Stimulated activated CD8-positive, alpha-beta memory T cell treated with anti-CD3 and anti-CD28 coated beads, Interleukin-4, amount 100 ng/mL, for 48 hours (primary cell): ENCODE results near the gene UCHL3.

Source experiments
- DNase-seq: peaks from one replicate; pipeline ENCODE4 v3.0.0-alpha.2; 2020

The UCHL3 gene

DNA sequence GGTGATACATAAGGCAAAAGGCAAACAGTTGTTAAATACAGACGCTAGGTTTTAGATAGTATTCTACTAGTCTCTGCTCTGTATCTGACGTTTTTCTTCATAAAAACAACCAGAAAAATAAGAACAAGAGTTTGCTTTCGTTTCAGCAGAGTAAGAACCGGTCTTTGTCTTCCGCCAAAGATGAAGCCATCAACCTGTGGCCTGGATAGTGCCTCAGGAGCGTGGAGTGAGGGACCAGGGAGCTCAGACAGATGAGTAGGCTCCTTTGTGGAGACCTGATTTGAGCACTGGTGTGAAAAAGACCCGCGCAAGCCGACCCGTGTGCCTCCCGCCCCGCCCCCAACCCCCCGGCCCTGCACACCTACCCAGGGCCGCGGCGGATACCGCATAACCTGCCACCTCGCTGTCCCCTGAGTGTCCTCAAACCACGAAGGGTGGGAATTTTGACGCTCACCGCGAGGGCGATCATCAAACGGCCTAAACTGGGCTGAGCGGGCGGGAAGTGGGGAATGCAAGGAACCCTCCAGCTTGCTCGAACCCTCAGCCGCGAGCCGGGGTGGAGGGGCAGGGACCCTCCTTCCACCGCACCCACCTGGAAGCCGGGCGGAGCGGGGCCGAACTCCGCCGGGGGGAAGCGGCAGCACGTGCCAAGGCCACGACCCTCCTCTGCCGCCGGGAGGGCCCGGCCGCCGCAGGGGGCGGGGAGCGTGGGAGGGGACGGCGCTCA lies 85.7 kb downstream of the UCHL3 start:
- DNase-seq: no peak

DNA sequence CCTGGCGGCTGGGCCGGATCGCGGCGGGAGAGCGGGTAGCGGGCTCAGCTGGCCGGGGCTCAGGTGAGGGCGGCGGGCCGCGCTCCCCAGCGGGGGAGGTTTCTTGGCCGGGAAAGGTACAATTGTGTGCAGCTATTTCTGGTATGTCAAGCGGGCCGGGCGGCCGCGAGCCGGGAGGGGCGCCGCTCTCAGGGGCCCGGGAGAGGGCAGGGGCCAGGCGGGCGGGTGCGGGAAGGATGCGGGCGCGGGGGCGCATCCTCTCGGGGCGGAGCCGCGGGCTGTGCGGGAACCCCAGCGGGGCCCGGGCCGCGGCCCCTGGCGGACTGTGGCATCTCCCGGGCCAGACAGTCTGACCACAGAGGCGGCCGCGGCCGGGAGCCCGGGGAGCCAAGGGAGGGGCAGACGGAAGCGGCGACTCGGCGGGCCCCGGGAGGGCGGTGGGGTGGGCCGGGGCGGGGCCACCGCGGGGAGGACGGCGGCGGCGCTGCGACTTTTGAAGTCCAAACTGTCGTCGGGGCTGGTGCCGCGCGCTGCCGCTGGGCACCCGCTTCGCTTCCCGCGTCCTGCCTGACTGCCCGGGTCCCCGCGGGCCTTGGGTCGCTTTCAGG lies 86.3 kb downstream of the UCHL3 start, which contains the start of gene LMO7:
Gene LMO7, plus strand, starts transcription at position 503 of the 608 bp plus-strand sequence. CDS start 328 bp downstream, outside the sequence.
- DNase-seq: peak; percentile 48

DNA sequence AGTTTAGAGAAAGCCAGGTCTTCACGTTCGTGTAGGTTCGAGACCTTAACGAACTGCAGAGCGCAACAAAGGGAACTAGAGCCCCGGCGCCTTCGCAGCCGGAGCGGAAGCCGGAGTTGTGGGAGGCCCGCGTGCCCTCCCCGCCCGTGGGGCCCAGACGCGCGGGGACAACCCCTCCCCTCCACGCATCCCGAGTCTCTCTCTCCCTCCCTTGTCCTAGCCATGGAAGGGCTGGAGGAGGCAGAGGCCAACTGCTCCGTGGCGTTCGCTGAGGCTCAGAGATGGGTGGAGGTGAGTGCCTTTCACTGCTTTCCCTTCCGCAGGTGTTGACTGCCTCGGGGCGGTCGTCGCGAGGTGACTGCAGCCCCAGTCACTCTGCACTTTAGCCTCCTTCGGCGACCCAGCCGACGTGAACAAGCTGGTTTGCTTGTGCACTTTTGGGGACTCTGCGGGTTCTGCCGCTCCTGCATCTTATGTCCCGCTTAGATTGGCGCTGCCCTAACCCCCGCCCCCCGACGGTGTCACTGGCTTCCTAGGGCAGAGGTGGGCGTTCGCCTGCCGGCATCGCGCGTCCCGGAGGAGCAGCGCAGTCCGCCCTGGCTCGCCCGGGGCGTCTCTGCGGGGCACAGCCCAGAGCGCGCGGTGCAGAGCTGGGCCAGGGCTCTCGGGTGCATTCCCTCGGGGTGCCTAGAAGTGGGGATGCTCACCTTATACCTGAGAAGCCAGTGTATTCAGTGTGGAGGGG lies 87.0 kb downstream of the UCHL3 start:
- peak; percentile 58 for DNase-seq

DNA sequence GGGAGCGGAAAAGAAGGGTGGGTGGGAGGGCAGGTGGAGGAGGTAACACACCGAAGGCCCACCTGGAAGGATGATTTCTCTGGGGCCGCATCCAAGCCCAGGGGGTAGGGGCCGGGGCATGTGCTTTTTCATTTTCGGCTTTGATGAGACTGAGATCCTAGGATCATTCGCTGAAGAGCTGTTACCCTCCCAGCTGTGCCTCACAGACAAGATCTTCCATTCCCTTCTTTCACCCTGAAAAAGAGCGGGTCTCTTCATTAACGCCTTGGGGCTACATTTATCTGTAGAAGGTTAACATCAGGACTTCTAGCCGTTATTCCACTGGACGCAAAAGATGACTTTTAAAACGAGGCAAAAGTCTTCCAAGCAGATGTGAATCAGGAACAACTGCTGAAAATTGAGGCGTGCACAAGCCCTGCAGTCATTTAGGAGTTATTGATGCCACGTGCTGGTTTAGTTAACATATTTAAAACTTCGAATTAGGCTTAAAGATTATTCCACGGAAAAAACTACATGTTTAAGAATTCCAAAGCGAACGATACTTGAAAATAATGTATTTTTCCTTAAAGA lies 87.7 kb downstream of the UCHL3 start:
- no peak for DNase-seq

DNA sequence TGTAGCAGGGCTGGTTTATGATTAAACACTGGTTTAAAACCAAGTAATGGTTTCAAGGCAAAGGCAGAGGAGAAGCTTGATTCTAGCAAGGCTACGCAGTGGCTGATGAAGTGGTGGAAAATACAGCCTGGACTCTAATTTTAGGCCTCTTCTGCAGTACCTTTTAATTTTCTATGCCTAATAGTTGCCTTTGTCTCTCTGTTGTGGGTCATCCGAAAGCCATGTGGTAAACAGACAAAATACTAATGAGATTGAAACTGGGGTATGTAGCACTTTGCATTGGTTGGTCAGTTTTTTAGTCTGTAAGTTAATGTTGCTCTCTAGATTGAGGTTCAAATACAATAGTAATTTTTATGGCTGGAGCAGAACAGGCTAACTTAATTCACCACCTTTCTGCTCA lies 89.9 kb downstream of the UCHL3 start:
- no peak for DNase-seq

DNA sequence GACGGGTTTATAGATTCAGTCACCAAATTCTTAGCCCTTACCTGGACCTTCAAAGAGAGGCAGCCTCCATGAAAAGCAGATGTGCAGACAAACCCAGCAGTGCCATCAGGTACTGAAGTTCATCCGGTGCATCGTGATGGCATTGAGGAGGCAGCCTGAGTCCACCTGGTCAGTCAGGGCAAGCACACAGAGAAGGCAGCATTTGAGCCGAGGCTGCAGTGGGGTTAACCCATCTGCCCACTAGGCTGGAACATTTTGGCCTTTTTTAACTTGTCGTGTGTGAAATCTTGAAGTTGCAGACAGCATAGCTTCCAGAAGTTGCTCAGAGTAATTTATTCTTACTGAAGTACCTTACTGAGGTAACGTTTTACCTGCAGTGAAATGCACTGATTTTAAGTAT lies 91.4 kb downstream of the UCHL3 start:
- no peak for DNase-seq

DNA sequence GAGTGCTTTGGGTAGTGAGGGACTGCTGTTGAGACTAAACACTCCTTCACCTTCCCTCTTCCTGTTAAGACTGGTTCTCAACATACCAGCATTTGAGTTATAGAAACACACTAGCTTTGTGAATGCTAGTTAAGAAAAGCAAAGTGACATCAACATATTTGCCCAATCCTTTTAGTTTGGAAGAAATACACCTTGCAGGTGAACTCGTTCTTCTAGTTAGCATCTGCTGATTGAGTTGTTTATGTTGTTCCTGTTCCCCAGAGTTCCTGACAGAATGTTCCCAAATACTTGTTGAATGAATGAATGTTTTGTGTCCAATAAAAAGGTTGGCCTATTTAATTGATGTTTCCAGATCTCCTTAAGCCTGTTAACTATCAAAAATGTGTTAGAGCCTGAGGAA lies 93.6 kb downstream of the UCHL3 start:
- no peak for DNase-seq

DNA sequence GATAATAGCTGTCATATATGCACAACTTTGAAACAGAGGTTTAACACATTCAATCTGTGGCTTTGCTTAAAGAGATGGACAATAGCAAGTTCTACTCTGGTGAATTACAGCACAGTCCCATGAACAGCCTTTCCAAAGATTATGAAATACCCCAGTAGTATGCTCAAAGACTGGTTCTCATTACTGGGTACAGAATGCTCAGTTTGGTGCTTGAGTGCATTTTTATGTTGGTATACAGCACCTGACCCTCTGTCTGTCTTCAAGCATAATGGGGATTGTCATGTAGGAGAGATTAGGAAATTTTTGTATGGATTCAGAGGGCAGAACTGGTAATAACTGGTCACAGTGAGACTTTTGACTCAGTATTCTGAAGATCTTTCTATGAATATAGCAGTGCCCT lies 94.1 kb downstream of the UCHL3 start:
- DNase-seq: no peak

DNA sequence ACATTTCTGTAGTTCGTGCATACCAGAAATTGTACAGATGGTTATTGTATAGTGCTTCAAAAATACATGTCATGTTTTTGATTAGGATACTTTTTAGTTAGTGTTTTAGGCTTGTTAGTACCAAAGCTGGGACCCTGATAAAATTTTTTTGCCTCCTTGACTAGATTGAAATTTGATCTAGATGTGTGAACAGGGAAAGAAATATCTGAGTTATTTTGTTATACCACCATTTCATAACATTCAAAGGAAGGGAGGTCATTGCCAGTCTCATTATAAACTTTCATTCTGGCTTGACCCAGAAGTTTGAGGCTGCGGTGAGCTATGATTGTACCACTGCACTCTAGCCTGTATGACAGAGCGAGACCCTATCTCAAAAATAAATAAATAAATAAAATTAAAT lies 95.5 kb downstream of the UCHL3 start:
- DNase-seq: no peak

DNA sequence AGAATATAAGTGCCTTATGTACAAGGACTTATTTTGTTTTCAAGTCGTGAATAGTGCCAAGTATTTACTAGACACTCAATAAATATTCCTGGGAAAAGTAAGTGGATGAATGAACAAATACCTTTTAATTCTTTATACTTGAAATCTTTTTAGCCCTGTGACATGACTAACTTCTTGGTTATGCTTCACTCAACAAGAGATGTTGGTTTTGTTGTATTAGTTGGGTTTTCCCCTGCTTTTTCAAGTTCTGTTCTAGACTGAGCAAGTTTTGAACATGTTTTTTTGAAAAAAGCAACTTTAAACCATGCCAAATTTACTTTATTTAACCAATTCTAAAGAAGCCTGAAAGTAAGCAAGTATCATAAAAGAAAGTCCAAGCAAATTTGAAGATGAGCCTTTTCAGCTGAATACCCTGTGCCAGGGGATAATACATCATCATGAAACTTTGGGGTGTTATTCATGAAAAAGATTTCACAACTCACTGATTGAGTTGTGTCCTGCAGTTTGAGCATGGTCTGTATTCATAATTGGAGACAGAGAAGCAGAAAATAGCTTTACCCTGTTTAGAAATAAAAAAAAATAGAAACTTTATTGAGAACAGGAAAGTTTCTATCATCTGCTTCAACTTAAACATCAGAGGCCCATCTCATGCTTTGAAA lies 97.7 kb downstream of the UCHL3 start:
- no peak for DNase-seq

DNA sequence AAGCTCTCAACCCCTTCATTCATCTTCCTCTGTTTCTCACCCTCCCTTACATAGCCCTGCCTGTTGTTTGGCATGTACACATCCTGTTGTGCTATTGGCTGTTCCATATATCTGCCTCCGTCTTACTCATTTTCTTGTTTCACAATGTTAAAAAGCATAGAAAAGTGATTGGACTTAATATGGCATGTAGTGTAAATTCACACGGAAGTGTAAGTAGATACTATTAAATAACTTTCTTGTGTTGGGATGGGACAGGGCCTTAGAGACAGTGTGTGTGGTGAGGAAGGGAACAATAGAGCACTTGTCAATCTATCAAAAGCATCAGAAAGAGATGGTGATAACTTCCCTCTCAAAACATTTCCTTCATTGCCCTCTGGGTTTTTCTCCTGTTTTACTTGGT lies 98.9 kb downstream of the UCHL3 start:
- DNase-seq: no peak

DNA sequence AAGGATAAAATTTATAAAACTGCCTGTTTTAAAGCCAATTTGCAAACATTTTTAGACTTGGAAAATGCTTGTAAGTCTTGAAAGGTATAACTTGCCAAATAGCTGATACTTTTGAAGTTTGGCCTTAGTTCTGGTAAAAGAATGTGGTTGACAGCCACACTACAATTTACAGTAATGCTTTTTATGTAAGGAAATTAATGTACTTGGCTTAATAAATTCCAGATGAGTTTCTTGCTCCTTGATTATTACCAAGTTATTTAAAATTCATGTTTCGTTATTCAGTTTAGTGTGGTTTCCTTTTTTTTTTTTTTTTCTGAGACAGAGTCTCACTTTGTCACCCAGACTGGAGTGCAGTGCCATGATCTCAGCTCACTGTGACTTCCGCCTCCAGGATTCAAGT lies 101.4 kb downstream of the UCHL3 start:
- DNase-seq: no peak

DNA sequence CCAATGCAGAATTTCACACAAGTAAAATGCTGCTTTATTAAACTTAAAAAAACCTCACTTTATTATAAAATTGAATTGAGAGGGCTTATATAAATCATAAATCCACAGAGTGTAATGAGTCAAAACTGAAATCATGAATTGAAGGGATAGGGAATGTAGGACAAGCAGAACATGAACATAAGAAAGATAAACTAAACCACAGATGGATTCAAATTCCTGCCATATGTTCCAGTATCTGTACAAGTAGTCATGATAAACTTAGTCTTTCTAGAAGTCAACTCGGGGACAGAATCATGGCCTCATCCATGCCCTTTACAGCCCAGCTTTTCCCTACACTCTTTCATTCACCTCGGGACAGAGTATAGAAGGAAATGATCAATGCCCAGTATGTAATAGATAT lies 103.1 kb downstream of the UCHL3 start:
- no peak for DNase-seq
